ACHN (cell line): Measurements from ENCODE around the gene DENND1C.
A peak's percentile ranks its signal among the peaks of the same experiment; 100 is the strongest.
"Not testable (repeated sequence)": the region's sequence is repeated elsewhere in the genome, so short reads cannot be mapped to it uniquely, and the experiment has no call there.

Source experiments
- DNase-seq: peaks from one replicate; pipeline ENCODE4 v3.0.0-alpha.2; 2015
- in situ Hi-C: cut with HindIII; loops from 2 replicates; pipeline ENCODE4 v1.10.0; 2017; ENCODE audit warnings: low sequenced_read_pairs, low pct_ligation_motif_present, low pct_unique_long_range_greater_than_20kb

DENND1C gene

DNA sequence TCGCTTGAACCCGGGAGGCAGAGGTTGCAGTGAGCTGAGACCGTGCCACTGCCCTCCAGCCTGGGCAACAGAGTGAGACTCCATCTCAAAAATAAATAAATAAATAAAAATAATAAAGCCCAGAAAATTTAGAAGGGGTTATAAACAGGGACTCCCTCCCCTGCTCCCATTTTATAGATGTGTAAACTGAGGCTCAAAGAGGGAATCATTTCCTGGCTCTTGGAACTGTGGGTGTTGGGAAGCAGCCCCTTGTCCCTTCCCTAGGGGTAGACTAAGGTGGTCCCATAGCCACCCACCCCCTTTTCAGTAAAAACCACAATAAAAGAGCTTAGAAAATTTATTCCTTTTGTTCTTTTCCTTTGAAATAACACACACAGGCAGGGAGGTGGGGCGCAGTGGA is 41.8 kb downstream of the DENND1C start:
- no peak for DNase-seq
- in situ Hi-C loops, result no loop called here

DNA sequence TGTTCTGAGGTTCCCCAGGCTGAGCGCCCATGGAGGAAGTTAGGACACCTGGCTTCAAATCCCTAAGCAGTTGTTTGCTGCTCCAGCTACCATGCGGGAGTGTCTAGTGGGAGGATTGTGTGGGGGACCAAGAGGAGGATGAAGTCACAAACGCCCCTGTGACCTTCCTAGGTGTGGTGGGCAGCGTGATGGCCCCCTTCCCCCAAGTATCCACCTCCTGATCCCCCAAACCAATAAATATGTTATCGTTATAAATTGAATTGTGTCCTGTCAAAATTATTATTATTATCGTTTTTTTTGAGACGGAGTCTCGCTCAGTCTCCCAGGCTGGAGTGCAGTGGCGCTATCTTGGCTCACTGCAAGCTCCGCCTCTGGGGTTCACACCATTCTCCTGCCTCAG is 47.9 kb downstream of the DENND1C start, which contains the start of gene SLC25A41:
TSS of gene SLC25A41 (minus strand) at position 101 of the 400 bp plus-strand sequence. CDS start at position 31, 70 bp downstream.
- DNase-seq, result no peak
- in situ Hi-C loops, result no loop called here

DNA sequence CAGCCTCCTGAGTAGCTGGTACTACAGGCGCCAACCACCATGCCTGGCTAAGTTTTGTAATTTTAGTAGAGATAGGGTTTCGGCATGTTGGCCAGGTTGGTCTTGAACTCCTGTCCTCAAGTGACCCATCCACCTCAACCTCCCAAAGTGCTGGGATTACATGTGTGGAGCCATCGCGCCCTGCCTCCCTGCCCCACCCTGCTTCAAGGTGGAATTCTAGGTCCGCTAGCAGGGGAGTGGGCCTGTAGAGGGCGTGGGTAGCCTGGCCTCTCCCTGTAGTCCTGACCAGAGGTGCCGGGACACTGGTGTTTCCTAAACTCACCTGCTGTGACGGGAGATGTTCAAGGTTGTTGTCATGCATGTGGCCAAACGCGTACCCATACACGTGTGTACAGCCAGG is 48.4 kb downstream of the DENND1C start:
- DNase-seq, result no peak
- in situ Hi-C loops, result no loop called here

DNA sequence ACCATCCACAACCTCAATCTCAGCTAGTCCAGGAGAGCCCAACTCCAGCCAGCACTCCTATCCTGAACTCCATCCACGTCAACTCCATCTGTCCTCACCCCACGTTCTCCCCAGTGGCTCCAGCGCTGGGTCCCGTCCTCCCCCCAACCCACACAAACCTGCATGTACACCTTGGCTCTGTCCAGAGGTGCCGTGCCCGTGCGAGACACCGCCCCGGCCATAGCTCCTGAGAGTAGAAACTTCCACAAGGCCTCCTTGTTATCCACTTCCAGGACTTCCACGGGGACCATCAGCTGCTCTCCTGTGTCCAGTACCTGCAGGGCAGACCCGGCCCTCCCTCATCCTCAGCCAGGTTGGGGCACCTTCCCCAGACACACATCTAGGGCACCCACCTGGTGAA is 49.7 kb downstream of the DENND1C start:
- in situ Hi-C loops, result no loop called here
- DNase-seq, result no peak

DNA sequence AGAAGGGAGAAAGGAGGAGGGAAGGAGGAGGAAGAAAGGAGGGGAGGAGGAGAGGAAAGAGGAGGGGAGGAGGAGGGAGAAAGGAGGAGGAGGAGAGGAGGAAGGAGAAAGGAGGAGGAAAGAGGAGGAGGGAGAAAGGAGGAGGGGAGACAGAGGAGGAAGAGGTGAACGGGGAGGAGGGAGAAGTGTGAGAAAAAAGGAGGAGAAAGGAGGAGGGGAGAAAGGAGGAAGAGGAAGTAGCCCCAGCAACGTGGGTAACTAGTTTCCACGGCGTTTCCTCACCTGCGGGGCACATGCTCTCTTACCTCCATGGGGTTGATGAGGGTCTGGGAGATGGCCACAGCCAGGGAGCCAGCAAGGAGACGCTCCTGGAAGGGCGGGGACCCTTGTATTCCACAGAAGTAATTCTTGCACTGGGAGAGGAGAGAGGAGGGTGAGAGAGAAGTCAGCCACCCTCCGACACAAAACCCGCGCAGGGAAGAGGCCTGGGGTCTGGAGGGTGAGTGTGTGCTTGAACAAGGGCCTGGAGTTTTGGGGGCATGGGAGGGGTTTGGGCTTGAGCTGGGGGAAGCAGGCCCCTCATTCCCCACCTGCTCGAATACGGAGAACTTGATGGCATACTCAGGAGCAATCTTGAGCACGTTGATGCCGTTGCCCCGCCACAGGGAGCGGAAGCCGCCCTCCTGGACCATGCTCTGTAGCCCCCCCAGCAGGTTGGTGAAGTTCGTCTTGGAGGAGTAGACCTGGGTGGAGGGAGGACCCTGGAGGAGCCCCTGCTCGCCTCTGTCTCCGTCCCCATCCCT is 52.0 kb downstream of the DENND1C start:
- no peak for DNase-seq
- in situ Hi-C loops, result no loop called here

DNA sequence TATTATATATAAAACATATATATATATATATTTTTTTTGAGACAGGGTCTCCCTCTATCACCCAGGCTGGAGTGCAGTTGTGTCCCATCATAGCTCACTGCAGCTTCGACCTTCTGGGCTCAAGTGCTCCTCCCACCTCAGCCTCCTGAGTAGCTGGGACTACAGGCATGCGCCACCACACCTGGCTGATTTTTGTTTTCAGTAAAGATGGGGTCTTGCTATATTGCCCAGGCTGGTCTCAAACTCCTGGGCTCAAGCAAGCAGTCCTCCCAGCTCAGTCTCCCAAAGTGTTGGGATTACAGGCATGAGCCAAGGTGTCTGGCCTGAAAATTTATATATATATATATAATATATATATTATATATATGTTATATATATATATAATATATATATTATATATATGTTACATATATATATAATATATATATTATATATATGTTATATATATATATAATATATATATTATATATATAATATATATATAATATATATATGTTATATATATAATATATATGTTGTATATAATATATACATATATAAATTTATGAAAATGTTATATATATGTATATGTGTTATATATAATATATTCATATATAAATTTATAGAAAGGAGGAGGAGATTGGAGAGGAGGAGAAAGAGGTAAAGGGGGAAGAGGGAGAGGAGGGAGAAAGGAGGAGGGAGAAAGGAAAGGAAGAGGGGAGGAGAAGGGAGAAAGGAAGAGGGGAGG is 52.7 kb downstream of the DENND1C start:
- in situ Hi-C loops, DNase-seq: not testable (repeated sequence)

DNA sequence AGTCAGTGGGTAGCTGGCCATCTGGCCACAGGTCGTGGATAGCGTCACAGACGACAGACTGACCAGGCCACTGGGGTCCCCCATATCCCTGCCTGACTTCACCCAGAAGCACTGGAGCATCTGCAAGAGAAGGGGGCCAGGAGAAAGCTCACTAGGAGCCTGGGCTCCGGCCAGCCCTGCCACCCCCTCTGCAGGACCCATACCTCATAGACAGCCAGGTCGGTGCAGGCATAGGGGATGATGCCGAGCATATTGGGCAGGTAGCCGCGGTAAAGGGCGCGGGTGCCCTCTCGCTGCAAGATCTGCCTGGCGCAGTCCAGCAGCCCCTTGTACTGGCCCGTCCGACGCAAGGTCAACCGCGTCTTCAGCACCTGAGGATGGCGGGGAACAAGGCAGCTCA is 54.5 kb downstream of the DENND1C start:
- no peak for DNase-seq
- in situ Hi-C loops, result no loop called here

DNA sequence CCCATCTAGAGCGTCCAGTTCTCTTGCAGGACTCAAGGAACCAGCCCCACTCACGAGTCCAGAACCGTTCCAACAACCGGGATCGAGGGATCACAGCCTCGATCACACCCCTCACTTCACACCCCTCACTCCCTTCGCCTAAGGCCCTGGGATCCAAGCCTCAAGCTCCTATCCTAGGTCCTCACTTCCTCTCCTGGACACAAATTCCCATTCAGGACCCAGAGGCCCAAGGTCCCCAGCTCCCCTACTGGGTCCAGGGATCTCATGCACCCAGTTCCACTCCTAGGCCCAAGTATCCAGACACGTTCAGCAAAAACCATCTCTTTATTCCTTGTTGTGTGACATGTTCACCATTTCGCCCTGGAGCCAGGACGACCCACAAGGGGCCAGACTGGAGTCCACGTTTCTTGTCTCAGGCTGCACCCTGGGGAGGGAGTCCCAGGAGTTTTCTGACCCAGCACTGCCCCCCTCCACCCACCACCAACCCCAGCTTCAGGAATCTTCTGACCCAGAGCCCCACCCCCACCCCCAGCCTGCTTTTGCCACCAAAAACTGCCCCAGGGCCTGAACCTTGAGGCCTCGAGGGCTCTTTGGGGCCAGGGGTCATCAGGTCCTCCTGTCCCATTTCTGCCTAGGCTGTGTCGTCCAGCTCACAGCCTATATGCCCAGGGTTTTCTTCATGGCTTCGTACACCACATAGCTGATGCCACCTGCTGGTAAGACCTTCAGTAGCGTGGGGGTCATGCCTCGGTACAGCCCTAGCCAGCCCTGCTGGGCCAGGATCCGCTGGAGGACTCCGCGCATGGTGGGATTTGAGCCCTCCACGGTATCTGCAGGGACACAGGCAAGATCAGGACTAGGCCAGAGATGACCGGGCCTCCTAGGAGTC is 55.6 kb downstream of the DENND1C start:
- DNase-seq, result no peak

DNA sequence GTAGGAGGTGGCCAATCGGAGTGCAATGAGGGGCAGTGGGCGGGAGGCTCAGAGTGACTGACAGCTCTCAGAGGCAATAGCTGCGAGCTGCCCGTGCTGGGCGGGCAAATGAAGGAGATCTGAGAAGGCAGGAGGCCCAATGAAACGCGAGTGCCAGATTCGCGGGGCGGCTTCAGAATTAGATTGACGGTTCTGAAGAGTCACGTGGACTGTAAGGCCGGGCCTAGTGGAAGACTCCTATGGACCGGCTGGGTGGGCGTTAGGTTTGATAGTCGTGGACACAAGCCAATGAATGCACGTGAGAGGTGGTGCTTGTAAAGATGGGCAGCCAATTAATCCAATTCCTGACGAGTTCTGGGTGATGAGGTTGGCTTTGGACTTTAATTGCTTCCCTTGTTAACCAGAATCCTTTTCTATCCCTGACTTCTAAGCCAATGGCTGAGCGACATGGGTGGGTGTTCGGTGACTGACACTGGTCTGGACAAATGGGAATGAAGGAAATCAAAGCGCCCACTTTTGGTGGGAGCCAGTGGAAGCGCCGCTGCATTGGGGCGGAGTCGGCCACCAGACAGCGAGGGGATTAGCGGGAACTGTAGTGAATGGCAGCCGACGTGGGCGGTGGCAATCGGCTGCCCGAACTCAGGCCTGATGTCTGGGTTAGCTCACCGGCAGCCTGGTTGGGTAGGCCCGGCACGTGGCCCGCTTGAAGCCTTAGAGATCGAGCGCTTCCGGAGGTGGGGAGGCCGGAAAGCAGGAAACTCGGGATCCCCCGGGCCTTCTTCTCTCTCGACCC is 56.5 kb downstream of the DENND1C start:
- in situ Hi-C loops, result no loop called here
- DNase-seq, result peak; percentile 99

More for the DNA sequence above, 55.6 kb downstream of the DENND1C start:
- in situ Hi-C loops, result no loop called here

DNA sequence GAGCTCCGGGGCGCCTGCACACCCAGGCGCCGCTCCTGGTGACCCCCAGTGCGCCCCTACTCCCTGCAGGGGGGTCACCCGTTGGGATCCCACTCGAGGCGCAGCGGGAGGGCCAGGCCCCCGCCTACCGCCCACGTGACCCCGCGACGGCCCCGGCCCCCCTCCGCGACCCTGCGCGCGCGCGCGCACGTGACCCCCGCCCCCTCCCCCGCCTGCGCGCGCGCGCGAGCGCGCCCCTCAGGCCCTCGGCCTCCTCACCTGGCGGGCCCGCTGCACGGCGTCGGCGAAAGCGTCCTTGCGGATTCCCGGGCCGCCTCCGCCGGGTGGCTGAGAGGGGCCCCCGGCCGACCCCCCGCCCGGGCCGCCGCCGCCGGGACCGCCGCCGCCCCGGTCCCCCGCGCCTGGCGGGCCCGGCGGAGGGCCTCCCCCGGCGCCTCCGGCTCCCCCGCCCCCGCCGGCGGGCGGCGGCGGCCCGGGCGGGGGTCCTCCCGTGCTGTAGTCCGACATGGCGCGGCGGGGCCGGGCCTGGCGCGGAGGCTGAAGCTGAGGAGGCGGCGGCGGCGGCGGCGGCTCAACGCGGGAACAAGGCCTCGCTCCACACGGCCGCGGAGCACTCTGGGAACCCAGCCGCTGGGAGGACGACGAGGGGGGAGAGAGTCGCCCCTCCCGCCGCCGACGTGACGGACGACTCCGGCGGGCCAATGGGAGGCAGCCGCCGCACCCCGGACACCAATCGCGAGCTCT is 57.2 kb downstream of the DENND1C start, which contains the start of gene KHSRP:
TSS of gene KHSRP (minus strand) at position 617 of the 744 bp plus-strand sequence. CDS start at position 507, 110 bp downstream.
- in situ Hi-C loops, result no loop called here
- DNase-seq, result no peak

DNA sequence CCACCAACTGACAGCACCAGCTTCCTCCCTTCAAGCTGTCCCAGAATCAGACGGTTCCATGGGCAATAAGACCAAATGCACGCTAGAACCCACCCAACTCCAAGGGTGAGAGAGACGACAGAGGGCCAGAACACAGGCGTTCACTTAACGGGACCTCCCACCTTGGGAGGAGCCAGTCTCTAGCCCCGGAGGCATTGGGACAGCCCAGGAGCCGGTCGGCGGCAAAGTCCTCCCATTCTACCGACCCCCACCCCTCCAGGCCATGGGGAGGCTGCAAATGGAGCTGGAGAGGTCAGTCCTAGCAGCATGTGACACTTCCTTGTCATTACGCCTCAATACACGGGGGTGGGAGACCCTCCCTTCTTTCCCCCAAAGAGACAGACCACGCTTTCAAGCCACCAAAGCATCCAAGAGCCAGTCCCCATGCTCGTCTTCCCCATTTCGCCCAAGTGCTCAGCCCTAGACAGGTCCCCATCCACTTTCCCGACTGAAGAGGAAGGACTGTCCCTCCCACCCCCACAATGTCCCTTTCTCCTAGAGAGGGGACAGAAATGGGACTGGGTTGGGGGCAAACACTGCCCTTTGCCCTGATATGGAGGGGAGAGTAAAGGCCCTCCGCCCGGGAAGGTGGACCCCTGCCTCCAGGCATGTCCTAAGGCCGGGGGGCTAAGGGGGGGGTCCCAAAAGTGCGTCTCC is 57.9 kb downstream of the DENND1C start:
- peak; percentile 42 for DNase-seq

DNA sequence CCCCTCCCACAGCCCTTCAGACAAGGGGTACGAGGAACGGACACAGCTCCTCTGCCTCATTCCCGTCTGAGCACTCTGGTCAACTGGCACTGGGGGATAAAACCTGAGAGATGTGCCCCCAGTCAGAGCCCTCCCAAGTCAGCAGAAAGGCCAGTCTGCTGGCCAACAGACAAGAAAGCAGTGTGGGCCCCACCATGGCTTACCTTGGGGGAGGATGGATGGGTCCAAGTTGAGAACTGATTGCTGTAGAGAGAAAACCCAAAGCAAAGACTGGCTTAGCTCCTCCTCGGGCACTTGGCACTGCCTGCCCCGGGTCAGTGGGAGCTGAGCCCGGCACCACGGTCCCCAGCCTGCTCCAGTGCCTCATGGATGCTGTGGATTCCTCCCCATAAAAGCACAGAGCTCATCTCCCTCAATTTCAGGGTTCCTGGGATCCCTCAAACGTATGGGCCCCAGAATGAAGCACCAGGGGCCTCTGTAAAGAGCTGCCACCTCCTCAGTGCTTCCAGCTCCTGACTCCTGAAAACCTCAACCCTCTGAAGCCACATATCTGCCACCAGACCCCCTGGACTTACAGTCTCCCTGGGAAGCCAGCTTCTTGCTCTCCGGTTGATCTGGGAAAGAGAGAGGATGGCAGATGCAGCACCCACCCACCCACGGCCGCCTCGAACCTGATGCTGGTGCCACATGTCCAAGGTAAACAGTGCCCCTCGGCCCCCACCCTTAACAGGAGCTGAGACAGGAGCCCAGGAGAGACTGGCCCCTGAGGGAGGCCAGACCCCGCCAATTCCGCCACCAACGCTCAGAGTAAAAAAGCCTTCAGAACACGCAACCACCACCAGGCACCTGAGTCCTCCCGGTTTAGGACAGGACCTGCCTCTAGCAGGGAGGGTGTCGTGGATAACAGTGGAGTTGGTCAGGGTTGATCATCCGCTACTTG is 60.2 kb downstream of the DENND1C start:
- DNase-seq, result no peak
- in situ Hi-C loops, result no loop called here

More for the DNA sequence above, 57.9 kb downstream of the DENND1C start:
- in situ Hi-C loops, result no loop called here

DNA sequence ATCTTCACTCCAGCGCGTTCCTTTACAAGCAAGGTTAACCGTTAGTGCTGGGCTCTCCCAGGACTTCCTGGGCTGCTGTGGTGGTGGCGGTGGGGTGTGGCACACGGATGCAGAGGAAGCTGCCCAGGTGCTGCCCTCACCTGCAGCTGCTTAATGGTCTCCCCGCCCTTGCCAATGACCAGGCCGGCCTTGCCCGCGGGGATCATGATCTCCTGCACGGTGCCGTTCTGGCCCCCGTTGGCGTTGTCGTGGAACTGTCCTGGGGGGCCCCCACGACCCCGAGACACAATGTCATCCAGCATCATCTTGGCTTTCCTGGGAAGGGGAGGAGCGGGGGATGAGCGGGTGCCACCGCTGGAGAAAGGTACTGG is 63.0 kb downstream of the DENND1C start:
- no peak for DNase-seq
- in situ Hi-C loops, result no loop called here

DNA sequence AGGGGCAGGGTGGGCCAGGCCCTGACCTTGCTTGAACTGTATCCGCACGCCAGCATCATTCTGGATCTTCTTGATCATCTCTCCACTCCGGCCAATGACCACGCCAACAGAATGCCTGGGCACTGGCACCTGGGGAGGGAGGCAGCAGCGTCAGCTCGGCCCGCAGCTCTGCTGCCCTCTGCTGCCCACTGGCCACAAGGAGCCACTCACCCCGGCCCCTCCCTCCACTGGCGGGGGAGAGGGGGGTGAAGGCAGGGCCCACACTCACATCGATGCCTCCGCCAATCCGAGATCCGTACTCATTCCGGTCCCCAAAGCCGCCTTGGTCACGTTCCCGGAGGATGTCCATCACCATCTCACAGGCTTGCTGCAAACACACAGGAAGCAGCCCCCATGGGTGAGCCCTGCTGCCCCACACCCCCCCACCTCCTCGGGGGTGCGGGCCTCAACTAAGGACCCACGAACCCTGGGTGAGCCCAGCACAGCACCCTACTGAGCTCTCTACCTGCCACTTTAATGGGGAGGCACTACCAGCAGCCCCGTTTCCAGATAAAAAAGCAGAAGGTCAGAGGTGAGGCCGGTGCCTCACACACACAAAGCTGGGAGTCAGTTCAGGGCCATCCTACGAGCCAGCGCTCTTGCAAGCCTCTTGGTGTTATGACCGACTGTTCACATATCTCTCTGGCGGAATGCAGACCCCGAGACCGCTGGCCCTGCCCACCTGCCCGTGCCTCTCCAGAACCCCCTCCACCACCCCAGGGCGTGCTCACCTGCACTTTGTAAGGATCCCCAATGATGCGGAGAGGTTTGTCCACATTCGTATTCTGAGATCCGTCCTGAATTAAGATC is 63.6 kb downstream of the DENND1C start:
- in situ Hi-C loops, result no loop called here
- DNase-seq, result peak; percentile 35
